ENCODE results near the gene PRSS2. TPM values are rescaled to one million over a fixed set of nuclear protein-coding genes. Genes with fewer than 3 reads are reported as not detected.
A peak's percentile ranks its signal among the peaks of the same experiment; 100 is the strongest.

Gene PRSS2
- total RNA-seq, 1 donor from 2014 or later, result not detected

DNA sequence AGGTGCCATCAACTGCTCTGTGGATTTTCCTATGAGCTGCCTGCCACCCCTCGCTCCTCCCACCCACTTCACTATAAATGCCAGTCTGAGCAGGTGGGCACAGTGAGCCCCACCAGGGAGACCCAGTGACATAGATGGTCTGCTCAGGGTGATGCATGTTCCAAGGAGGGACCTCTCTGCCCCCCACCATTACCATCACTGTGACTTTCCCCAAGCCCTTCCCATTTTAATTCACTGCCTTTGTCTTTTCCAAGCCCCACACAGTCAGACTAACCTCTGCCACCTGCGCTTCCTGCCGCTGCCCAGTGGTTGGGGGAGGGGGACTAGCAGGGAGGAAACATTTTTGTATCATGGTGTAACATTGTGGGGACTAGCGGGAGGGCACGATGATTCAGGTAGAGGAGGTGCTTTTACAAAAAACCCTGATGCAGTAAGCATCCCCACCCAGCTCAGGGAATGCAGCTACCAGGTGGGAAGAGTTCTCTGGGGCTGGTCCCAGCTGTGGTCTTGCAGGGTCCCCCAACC lies 24.6 kb downstream of the PRSS2 start:
- H3K27me3 ChIP-seq (ENCODE audit: control insufficient read depth, insufficient read depth, low read length), result peaks cover 25% of the 10 kb centered on the region
- H3K36me3 ChIP-seq (ENCODE audit: control insufficient read depth, insufficient read depth, low read length), result no peaks in the 10 kb centered on the region
- TF ChIP-seq, protein P1, sequence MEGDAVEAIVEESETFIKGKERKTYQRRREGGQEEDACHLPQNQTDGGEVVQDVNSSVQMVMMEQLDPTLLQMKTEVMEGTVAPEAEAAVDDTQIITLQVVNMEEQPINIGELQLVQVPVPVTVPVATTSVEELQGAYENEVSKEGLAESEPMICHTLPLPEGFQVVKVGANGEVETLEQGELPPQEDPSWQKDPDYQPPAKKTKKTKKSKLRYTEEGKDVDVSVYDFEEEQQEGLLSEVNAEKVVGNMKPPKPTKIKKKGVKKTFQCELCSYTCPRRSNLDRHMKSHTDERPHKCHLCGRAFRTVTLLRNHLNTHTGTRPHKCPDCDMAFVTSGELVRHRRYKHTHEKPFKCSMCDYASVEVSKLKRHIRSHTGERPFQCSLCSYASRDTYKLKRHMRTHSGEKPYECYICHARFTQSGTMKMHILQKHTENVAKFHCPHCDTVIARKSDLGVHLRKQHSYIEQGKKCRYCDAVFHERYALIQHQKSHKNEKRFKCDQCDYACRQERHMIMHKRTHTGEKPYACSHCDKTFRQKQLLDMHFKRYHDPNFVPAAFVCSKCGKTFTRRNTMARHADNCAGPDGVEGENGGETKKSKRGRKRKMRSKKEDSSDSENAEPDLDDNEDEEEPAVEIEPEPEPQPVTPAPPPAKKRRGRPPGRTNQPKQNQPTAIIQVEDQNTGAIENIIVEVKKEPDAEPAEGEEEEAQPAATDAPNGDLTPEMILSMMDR (IDR thresholded peaks at IDR 0.05; ENCODE audit: insufficient read depth, low read length, poor library complexity, severe bottlenecking), result no peak
- H3K4me3 ChIP-seq (ENCODE audit: low read depth, low read length), result no peak overlapping the region
- DNase-seq (ENCODE audit: low read depth), result no peak

DNA sequence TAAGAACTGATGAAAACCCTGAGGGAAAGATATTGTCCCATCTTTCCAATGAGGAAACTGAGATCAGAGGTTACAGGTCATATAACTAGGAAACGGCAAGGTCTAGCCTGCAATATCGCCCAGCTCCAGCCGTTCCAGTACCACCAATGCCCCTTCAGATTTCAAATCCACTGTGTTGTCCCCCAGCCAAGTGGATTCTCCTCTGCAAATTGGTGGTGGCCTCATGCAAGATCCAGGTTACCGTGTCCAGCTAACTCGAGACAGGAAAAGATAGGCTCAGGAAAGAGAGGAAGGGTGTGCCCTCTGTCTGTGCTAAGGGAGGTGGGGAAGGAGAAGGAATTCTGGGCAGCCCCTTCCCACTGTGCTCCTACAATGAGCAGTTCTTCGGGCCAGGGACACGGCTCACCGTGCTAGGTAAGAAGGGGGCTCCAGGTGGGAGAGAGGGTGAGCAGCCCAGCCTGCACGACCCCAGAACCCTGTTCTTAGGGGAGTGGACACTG lies 25.3 kb downstream of the PRSS2 start:
- Histone ChIP-seq H3K27me3 (ENCODE audit: control insufficient read depth, insufficient read depth, low read length) (peaks cover 25% of the 10 kb centered on the region), H3K4me3 (ENCODE audit: low read depth, low read length) (peak overlapping the region; percentile 47), H3K36me3 (ENCODE audit: control insufficient read depth, insufficient read depth, low read length) (no peaks in the 10 kb centered on the region)
- TF ChIP-seq, protein P1 (IDR thresholded peaks at IDR 0.05; ENCODE audit: insufficient read depth, low read length, poor library complexity, severe bottlenecking), result no peak
- no peak for DNase-seq (ENCODE audit: low read depth)

GRCh38 chr7:142796501-142797390 lies 26.0 kb downstream of the PRSS2 start:
- no peaks in the 10 kb centered on the region for H3K36me3 ChIP-seq (ENCODE audit: control insufficient read depth, insufficient read depth, low read length)
- peaks cover 25% of the 10 kb centered on the region for H3K27me3 ChIP-seq (ENCODE audit: control insufficient read depth, insufficient read depth, low read length)
- H3K4me3 ChIP-seq (ENCODE audit: low read depth, low read length), result peak overlapping the region; percentile 47
- DNase-seq (ENCODE audit: low read depth), result no peak
- TF ChIP-seq, protein P1 (IDR thresholded peaks at IDR 0.05; ENCODE audit: insufficient read depth, low read length, poor library complexity, severe bottlenecking), result no peak

DNA sequence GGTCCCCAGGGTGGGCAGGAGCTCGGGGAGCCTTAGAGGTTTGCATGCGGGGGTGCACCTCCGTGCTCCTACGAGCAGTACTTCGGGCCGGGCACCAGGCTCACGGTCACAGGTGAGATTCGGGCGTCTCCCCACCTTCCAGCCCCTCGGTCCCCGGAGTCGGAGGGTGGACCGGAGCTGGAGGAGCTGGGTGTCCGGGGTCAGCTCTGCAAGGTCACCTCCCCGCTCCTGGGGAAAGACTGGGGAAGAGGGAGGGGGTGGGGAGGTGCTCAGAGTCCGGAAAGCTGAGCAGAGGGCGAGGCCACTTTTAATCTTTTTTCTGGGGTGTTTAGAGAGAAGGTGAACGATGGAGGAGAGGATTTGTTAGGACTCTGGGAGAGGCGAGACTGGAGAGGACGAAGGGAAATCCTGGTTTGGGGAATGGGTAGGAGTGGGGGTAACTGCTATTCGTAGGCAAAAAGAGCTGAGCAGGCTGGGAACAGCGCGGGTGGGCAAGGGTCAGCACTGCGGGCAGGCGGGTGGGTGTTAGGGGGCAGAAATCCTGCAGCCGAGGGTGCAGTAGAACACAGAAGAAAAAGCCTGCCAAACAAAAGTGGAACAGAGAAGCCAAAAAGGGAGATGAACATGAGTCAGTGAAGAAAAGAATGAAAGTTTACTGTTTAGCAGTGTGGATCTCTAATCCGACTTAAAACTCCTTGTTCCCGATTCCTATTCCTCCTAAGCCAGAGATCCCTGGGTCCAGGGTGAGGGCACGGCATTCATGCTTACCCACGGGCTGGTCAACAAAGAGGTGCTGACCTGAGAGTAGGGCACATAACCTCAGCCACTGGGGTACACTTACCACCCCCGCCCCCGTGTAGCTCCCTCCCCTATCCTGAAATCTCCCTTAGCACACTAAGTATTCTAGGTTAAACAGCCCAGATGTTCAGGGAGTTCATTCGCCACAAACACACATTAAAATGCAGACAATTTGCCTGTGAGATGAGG lies 26.9 kb downstream of the PRSS2 start:
- no peak for DNase-seq (ENCODE audit: low read depth)
- H3K4me3 ChIP-seq (ENCODE audit: low read depth, low read length), result peak overlapping the region; percentile 47
- H3K36me3 ChIP-seq (ENCODE audit: control insufficient read depth, insufficient read depth, low read length), result no peaks in the 10 kb centered on the region
- peaks cover 25% of the 10 kb centered on the region for H3K27me3 ChIP-seq (ENCODE audit: control insufficient read depth, insufficient read depth, low read length)
- TF ChIP-seq, protein P1 (IDR thresholded peaks at IDR 0.05; ENCODE audit: insufficient read depth, low read length, poor library complexity, severe bottlenecking), result no peak

GRCh38 chr7:142798451-142799436 lies 28.0 kb downstream of the PRSS2 start:
- no peak for DNase-seq (ENCODE audit: low read depth)
- TF ChIP-seq, protein P1 (IDR thresholded peaks at IDR 0.05; ENCODE audit: insufficient read depth, low read length, poor library complexity, severe bottlenecking), result no peak
- no peak overlapping the region for H3K4me3 ChIP-seq (ENCODE audit: low read depth, low read length)
- no peaks in the 10 kb centered on the region for H3K36me3 ChIP-seq (ENCODE audit: control insufficient read depth, insufficient read depth, low read length)
- H3K27me3 ChIP-seq (ENCODE audit: control insufficient read depth, insufficient read depth, low read length), result peaks cover 25% of the 10 kb centered on the region
